GM12875 (cell line): Measurements from ENCODE around the gene LGMN.

Experiments used
- H3K4me3 ChIP-seq: one replicate; pipeline ENCODE4 v1.5.1; 2011; ENCODE audit warnings: low read depth, low read length, control low read depth
- CTCF ChIP-seq: IDR thresholded peaks from 2 replicates; pipeline ENCODE4 v1.5.1; 2011; ENCODE audit warnings: low read depth, mild to moderate bottlenecking, control low read depth, inconsistent platforms, low read length, moderate library complexity, borderline replicate concordance; ENCODE audit not compliant: insufficient read depth

Gene LGMN

GRCh38 chr14:92748259-92749016 lies at the start of gene LGMN:
Gene LGMN (minus strand): TSS chr14:92748627. CDS start chr14:92732786, 15,841 bp downstream.
- peak within 1 kb of the TSS; percentile 93 for H3K4me3 ChIP-seq
- TF ChIP-seq CTCF, result no peak

GRCh38 chr14:92794961-92795360 lies 46.5 kb upstream of the LGMN start:
- H3K4me3 ChIP-seq, result peak overlapping the region; percentile 91
- no peak for TF ChIP-seq CTCF

- no peak for TF ChIP-seq CTCF
- H3K4me3 ChIP-seq, result peak overlapping the region; percentile 91
Observed at GRCh38 chr14:92794547-92794941, 46.1 kb upstream of the LGMN start.

- no peak for TF ChIP-seq CTCF
- peak within 1 kb of the TSS; percentile 91 for H3K4me3 ChIP-seq
Observed at GRCh38 chr14:92793709-92794546, 45.5 kb upstream of the LGMN start, which contains the start of gene GOLGA5. Gene GOLGA5 (plus strand): TSS chr14:92794305. CDS start chr14:92797438, 3,133 bp downstream.

- no peak for TF ChIP-seq CTCF
- H3K4me3 ChIP-seq, result no peak overlapping the region
Observed at GRCh38 chr14:92792885-92793284, 44.5 kb upstream of the LGMN start.

- H3K4me3 ChIP-seq, result no peak overlapping the region
- TF ChIP-seq CTCF, result no peak
Observed at GRCh38 chr14:92789457-92790089, 41.1 kb upstream of the LGMN start.
